DND-41 (cell line): ENCODE measurements around the gene ZBED4.

Source experiments
- ATAC-seq: fragments of 200-7000 bp; cut with Tn5 transposase; 3 replicates; pipeline ENCODE4 v1.9.1; 2021; ENCODE audit warnings: low read depth; ENCODE audit not compliant: insufficient read depth
- DNase-seq: peaks from one replicate; pipeline ENCODE4 v3.0.0-alpha.2; 2020
- H2AFZ ChIP-seq: 2 replicates; pipeline ENCODE4 v1.6.0; 2012; ENCODE audit warnings: low read depth, low read length
- H3K27ac ChIP-seq: 2 replicates; pipeline ENCODE4 v1.5.1; 2012; ENCODE audit warnings: low read length, inconsistent platforms
- H3K27me3 ChIP-seq: fragments of 200-600 bp; sonication (generic); 2 replicates; pipeline ENCODE4 v1.6.0; 2012; ENCODE audit warnings: low read length, mild to moderate bottlenecking, inconsistent platforms; ENCODE audit not compliant: insufficient read depth, poor library complexity
- H3K36me3 ChIP-seq: 2 replicates; pipeline ENCODE4 v1.5.1; 2012; ENCODE audit warnings: low read length, inconsistent platforms; ENCODE audit not compliant: insufficient read depth
- H3K4me1 ChIP-seq: 2 replicates; pipeline ENCODE4 v1.5.1; 2012; ENCODE audit warnings: mild to moderate bottlenecking, low read length; ENCODE audit not compliant: insufficient read depth
- H3K4me2 ChIP-seq: 2 replicates; pipeline ENCODE4 v1.6.0; 2012; ENCODE audit warnings: mild to moderate bottlenecking, moderate library complexity, low read length, inconsistent platforms; ENCODE audit not compliant: insufficient read depth
- H3K4me3 ChIP-seq, 2 experiments: fragments of 200-600 bp in 1 of 2; shearing (Covaris generic) in 1 of 2; 2 replicates each; pipeline ENCODE4 v1.5.1; 2012 to 2016; ENCODE audit warnings: inconsistent platforms in 2 of 2, low read length in 2 of 2, mild to moderate bottlenecking in 2 of 2, low read depth in 1 of 2, moderate library complexity in 1 of 2
- H3K79me2 ChIP-seq: 2 replicates; pipeline ENCODE4 v1.6.0; 2012; ENCODE audit warnings: low read length, inconsistent platforms; ENCODE audit not compliant: insufficient read depth
- H3K9ac ChIP-seq: 2 replicates; pipeline ENCODE4 v1.6.0; 2012; ENCODE audit warnings: low read depth, mild to moderate bottlenecking, inconsistent platforms, low read length, moderate library complexity
- H3K9me3 ChIP-seq: 2 replicates; pipeline ENCODE4 v1.5.1; 2012; ENCODE audit warnings: low read length, moderate library complexity, mild to moderate bottlenecking, inconsistent platforms; ENCODE audit not compliant: insufficient read depth, severe bottlenecking
- H4K20me1 ChIP-seq: 2 replicates; pipeline ENCODE4 v1.6.0; 2012; ENCODE audit warnings: low read length; ENCODE audit not compliant: insufficient read depth
- EZH2 ChIP-seq: IDR thresholded peaks from 3 replicates; pipeline ENCODE4 v1.6.1; 2012; ENCODE audit warnings: borderline replicate concordance, low read depth, mild to moderate bottlenecking, moderate library complexity, low read length, inconsistent platforms; ENCODE audit not compliant: severe bottlenecking
- TF ChIP-seq, protein P1 (sequence below): IDR thresholded peaks from 2 replicates; pipeline ENCODE4 v1.5.1; 2012; ENCODE audit warnings: borderline replicate concordance, low read length, moderate library complexity, mild to moderate bottlenecking; ENCODE audit not compliant: poor library complexity, severe bottlenecking; ENCODE audit errors: extremely low read depth

ZBED4 gene

DNA sequence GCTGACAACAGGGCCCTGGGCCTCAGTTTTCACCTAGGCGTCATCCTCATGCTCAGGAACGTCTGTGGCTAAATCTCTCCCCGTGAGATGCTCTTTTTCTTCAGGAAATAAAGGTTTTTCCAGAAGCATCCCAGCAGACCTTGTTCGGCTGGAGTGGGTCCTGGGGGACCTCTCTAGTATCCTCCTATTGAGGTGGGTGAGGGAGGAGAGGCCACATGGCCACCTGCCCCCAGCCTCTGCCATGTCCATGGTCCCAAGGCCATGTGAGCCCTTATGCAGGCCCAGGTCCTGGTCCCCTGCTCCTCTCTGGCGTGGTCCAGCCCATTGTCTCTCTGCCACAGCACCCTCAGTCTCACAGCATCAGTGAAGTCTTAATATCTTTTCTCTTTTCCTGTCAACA, 42.6 kb downstream of the ZBED4 start:
- H3K4me2 ChIP-seq = no peak overlapping the region
- no peak overlapping the region for H3K27ac ChIP-seq
- H2AFZ ChIP-seq = no peak overlapping the region
- no peak overlapping the region for H3K4me3 ChIP-seq
- no peak for TF ChIP-seq EZH2
- TF ChIP-seq, protein P1, sequence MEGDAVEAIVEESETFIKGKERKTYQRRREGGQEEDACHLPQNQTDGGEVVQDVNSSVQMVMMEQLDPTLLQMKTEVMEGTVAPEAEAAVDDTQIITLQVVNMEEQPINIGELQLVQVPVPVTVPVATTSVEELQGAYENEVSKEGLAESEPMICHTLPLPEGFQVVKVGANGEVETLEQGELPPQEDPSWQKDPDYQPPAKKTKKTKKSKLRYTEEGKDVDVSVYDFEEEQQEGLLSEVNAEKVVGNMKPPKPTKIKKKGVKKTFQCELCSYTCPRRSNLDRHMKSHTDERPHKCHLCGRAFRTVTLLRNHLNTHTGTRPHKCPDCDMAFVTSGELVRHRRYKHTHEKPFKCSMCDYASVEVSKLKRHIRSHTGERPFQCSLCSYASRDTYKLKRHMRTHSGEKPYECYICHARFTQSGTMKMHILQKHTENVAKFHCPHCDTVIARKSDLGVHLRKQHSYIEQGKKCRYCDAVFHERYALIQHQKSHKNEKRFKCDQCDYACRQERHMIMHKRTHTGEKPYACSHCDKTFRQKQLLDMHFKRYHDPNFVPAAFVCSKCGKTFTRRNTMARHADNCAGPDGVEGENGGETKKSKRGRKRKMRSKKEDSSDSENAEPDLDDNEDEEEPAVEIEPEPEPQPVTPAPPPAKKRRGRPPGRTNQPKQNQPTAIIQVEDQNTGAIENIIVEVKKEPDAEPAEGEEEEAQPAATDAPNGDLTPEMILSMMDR = no peak
- H3K9ac ChIP-seq = no peak overlapping the region
- H3K79me2 ChIP-seq = peaks cover 2% of the 10 kb centered on the region; the same call in 1 of the 2 replicates
- no peaks in the 10 kb centered on the region for H3K27me3 ChIP-seq
- H3K36me3 ChIP-seq = peaks cover 43% of the 10 kb centered on the region
- H4K20me1 ChIP-seq = peaks cover 8% of the 10 kb centered on the region
- no peaks in the 10 kb centered on the region for H3K4me1 ChIP-seq
- DNase-seq = no peak
- H3K9me3 ChIP-seq = no peaks in the 10 kb centered on the region
- no peak for ATAC-seq

DNA sequence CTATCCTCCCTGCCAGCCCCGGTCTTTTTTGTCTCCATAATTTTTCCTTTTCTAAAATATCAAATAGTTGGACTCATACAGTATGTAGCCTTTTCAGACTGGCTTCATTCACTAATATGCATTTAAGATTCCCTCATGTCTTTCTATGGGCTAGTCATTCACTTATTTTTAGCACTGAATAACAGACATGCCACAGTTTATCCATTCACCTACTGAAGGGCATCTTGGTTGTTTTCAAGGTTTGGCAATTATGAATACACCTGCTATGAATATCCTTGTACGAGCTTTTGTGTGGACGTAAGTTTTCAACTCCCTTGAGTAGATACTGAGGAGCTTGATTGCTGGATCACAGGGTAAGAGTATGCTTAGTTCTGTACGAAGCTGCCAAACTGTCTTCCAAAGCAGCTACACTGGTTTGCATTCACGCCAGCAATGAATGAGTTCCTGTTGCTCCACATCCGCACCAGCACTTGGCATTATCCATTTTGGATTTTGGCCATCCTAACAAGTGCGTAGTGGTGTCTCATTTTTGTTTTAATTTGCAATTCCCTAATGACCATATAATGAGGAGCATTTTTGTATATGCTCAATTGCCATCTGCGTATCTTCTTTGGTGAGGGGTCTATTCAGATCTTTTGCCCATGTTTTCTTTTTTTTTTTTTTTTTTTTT, 43.5 kb downstream of the ZBED4 start:
- H3K27ac ChIP-seq = no peak overlapping the region
- no peak overlapping the region for H2AFZ ChIP-seq
- H3K9me3 ChIP-seq = no peaks in the 10 kb centered on the region
- no peaks in the 10 kb centered on the region for H3K27me3 ChIP-seq
- no peaks in the 10 kb centered on the region for H3K4me1 ChIP-seq
- H4K20me1 ChIP-seq = peaks cover 18% of the 10 kb centered on the region
- no peak for ATAC-seq
- DNase-seq = no peak
- H3K4me2 ChIP-seq = no peak overlapping the region
- TF ChIP-seq, protein P1 = no peak
- TF ChIP-seq EZH2 = no peak
- H3K36me3 ChIP-seq = peaks cover 47% of the 10 kb centered on the region
- peaks cover 2% of the 10 kb centered on the region; the same call in 1 of the 2 replicates for H3K79me2 ChIP-seq
- H3K4me3 ChIP-seq = no peak overlapping the region
- H3K9ac ChIP-seq = no peak overlapping the region

DNA sequence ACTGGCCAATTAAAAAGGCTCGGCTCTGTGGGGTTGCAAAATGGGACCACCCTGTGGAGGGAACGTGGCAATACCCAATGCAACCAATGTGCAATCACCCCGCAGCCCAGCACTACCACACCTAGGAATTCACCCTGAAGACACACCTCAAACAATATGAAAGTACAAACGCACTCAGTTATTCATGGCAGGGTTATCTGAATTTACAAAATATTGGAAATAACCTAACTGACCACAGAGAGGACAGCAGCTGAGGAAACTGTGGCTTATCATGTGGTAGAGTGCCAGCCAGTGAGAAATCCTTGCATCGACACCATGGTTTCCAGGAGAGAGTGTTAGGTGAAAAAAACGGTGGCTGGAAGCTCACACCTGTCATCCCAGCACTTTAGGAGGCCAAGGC, 45.9 kb downstream of the ZBED4 start:
- Histone ChIP-seq H3K27ac (no peak overlapping the region), H3K4me2 (no peak overlapping the region), H2AFZ (no peak overlapping the region), H4K20me1 (peaks cover 34% of the 10 kb centered on the region), H3K4me1 (no peaks in the 10 kb centered on the region), H3K9me3 (no peaks in the 10 kb centered on the region), H3K4me3 (no peak overlapping the region), H3K9ac (no peak overlapping the region), H3K27me3 (no peaks in the 10 kb centered on the region), H3K79me2 (peaks cover 2% of the 10 kb centered on the region; the same call in 1 of the 2 replicates), H3K36me3 (peaks cover 61% of the 10 kb centered on the region)
- no peak for ATAC-seq
- DNase-seq = no peak
- no peak for TF ChIP-seq EZH2
- TF ChIP-seq, protein P1 = no peak
